Spleen (tissue), 7 donors: Measurements from ENCODE around the gene COL12A1.

Experiments
- POLR2AphosphoS5 ChIP-seq, 3 donors: sonication (generic); formaldehyde crosslinking; IDR thresholded peaks; one replicate each; pipeline ENCODE4 v1.5.1; 2017; ENCODE audit warnings: antibody characterized with exemption in 3 of 3
- TF ChIP-seq, protein P1 (sequence below), 11 experiments: fragments of 200-600 bp in 7 of 11; fragments of 450-650 bp in 4 of 11; sonication (generic) in 4 of 11; IDR thresholded peaks in 8 of 11; conservative IDR thresholded peaks in 3 of 11; 1 replicate in 7 of 11; 2 replicates in 4 of 11; pipeline versions ENCODE4 v1.4.0 to v1.8.0; 2016 to 2021; ENCODE audit warnings: antibody characterized with exemption in 11 of 11, inconsistent platforms in 4 of 11, mild to moderate bottlenecking in 1 of 11
- donor health status: DM: no; HTN: no; CAD: no; lungs with moderate emphysema.
- donor health status: DM: no; HTN: no; CAD: no.
- donor health status: DM: no; HTN: no; CAD: no.

DNA sequence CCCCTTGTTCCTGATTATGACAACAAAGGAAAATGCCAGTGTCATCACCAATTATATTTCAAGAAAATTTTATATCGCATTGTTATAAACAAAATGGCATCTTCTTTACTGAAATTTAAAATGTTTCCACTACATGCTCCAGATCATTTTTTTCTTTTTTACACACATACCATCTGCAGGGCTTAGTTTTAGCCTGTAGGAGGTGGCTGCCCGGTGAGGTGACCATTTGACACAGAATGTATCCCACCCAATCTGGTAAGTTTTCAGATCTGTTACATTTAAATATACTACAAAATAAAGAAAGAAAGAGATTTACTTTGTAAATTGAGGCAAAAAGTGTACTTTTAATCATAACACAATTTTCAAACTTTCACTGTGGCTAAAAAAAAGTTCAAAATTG, 81.8 kb downstream of the COL12A1 start:
- TF ChIP-seq, protein P1, sequence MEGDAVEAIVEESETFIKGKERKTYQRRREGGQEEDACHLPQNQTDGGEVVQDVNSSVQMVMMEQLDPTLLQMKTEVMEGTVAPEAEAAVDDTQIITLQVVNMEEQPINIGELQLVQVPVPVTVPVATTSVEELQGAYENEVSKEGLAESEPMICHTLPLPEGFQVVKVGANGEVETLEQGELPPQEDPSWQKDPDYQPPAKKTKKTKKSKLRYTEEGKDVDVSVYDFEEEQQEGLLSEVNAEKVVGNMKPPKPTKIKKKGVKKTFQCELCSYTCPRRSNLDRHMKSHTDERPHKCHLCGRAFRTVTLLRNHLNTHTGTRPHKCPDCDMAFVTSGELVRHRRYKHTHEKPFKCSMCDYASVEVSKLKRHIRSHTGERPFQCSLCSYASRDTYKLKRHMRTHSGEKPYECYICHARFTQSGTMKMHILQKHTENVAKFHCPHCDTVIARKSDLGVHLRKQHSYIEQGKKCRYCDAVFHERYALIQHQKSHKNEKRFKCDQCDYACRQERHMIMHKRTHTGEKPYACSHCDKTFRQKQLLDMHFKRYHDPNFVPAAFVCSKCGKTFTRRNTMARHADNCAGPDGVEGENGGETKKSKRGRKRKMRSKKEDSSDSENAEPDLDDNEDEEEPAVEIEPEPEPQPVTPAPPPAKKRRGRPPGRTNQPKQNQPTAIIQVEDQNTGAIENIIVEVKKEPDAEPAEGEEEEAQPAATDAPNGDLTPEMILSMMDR (IDR thresholded peaks at IDR 0.05 in 8 of 11, conservative IDR thresholded peaks at IDR 0.05 in 3 of 11), result no peak
- TF ChIP-seq POLR2AphosphoS5 (IDR thresholded peaks at IDR 0.05), result no peak
